Raji (cell line): ENCODE measurements around the gene KRTAP5-4.

Source experiments
- POLR2A ChIP-seq: IDR thresholded peaks from 2 replicates; pipeline ENCODE4 v1.6.1; 2011; ENCODE audit warnings: low read depth, low read length, control low read depth; ENCODE audit not compliant: insufficient read depth

Gene KRTAP5-4

DNA sequence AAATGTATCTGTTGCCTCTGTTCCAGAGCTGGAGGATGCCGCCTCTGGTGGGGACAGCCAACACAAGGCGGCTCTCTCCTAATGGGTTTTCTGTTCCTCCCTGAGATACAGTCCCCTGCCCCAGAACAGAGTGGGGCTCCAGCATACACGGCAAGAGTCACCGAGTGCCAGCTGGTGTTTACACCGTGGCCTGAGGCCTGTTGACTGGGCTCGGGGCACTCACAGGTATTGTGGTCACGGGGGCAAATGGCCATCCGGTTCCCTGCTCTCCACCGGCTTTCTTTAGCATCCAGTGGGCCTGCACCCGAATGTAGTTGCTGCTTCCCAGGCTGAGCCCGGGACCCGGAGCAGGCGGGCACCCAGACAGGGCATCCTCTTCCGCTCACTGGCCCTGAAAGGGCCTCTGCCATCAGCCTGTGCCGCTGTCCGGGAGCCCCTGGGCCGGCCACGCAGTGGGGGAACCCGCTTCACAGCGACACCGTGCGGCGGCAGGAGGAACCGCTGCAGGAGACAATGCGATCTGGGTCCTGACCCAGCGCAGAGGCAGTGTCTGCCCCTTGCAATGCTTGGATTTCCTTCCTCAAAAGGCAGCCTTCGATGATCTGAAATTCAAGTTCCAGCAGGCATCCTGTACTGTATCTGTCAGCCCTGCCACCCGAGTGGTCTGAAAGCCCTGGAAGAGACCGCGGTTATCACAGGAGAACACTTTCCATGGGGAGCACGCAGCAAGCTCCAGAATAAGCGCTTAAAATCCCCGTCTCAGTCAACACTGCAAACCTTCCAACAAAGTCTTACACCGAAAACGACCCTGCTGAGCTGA, 6.8 kb upstream of the KRTAP5-4 start:
- TF ChIP-seq POLR2A, result no peak

DNA sequence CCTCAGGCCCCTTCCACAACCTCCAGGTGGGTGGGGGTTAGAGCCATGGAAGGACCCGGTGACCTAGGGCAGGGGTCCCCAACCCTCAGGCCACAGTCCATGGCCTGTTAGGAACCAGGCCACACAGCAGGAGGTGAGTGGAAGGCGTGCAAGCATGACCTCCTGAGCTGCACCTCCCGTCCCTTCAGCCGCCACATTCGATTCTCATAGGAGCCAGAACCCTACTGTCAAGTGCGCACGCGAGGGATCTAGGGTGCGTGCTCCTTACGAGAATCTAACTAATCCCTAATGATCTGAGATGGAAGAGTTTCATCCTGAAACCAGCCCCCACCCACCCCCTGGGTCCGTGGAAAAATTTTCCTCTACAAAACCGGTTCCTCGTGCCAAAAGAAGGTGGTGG, 3.6 kb upstream of the KRTAP5-4 start:
- TF ChIP-seq POLR2A, result no peak

DNA sequence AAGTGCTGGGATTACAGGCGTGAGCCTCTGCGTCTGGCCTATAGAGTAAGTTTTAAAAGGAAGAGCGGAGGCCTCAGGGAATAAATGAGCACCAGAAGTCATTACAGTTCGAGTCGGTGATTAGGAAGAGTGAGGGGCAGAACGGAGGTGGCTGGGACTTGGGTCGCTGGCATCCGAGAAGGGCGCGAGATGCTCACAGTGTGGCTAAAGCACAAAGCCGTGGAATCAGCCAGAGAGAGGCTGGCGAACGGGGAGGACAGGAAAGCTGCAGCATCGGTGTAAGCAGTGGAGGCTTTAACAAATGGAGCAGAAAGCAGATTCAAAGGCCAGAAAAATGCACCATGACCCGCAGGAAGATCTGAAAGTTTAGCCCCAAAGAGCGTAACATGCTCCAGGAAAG, 2.7 kb upstream of the KRTAP5-4 start:
- TF ChIP-seq POLR2A, result no peak

DNA sequence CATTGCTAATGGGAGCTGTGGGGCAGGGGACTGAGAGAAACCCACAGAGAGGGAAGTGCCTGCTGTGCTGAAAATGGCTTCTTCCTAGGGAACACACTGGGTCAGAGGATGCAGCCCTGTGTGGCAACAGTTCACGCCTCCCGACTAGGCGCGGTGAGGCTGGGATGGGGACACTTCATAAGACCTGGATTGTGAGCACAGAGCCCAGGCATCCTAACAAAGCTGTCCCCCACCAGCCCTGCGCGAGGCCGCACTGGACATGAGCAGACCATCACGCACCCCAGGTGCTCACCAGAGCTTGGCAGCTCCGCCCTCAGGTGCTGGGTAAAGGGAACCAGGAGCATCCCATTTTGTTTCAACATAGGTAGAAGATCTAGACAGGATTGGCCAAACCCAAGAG, 1.8 kb upstream of the KRTAP5-4 start:
- TF ChIP-seq POLR2A, result no peak

DNA sequence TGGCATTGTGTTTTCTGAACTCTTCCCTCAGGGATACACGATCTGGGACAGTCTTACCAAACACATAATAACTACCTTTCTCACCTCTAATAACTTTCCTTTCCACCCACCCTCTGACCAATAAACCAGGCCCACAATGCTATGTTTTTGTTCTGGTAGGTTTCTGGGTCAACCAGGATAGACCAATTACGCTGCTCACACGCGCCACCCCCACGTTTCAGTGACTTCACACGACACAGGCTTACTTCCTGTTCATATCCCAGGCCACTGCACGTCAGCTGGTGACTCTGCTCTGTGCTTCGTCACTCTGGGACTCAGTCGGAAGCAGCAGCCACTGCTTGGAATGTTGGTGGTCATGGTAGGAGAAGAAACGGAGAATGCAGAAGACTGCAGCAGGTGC, 2.5 kb downstream of the KRTAP5-4 start:
- TF ChIP-seq POLR2A, result no peak

DNA sequence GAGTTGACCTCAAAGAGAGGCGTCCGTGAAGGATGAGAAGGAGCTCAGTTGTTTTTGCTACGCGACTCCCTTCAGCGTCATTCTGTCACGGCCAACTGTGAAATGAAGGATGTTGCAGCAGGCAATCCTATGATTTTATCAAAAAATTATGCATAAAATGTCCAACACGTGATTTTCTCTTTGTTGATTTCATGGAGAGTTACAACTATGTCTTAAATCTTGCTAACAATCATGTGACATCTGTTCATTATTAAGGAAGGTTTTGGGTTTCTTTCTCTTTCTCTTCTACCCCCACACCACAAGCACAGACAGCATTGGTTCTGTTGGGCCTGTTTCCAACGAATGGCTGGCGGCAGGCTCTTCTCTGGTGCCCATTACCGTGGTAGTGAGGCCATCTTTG, 3.7 kb downstream of the KRTAP5-4 start:
- TF ChIP-seq POLR2A, result no peak

DNA sequence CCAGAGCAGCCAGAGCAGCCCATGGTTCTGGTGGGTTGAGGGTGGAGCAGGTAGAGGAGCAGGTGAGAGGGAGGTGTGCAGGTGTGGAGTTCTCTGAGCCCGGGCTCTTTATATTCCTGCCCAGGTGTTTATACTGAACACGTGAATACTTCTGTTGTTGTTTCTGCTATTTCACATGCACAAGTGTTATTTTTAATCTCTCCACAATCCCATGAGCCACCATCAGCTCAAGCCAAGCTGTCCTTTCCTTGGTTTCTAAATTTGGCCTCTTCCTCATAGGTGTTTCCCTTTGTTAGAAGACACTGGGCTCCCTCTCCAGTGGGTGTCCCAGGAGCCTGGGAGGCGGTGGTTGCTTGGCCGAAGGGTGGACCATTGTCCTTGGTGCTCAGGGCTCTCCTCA, 13.6 kb downstream of the KRTAP5-4 start, which contains the start of gene KRTAP5-3:
Gene KRTAP5-3, minus strand, starts transcription at position 101 of the 400 bp plus-strand sequence. Its CDS starts 78 bp downstream, at position 23.
- TF ChIP-seq POLR2A, result no peak

DNA sequence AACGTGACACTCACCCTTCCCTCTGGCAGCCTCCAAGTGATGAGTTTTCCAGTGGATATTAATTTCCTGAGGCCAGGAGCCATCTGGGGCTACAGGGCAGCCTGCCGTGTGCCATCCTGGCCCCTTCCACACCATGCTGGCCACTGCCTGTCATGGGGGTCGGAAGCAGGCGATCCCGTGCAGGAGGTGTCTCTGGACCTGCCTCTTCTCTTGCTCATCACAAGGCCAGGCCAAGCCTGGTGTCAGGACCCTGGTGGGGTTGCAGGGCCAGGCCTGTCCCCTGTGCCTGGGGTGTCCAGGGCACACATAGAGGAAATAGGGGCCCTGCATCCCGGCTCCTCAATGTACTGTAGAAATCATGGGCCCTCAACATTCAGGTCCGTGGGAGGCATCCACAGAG, 17.2 kb downstream of the KRTAP5-4 start:
- no peak for TF ChIP-seq POLR2A

DNA sequence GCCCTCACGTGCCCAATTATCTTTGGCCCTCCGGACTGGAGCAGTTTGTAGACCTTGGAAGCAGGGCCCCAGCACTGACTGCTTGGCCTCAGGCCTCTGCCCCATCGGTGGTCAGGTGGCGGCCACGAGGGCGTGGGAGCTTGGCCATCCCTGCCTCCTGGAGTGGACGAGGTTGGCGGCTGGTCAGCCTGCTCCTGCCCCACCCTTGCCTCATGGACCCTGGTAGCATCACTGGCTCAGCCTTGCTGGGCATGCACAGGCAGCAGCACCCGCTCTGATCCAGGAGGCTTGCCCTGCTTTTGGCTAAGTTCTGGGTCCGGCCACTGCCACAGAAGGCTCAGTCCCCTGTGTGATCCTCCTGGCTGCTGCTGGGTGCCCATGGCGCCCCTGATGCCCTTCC, 17.8 kb downstream of the KRTAP5-4 start:
- TF ChIP-seq POLR2A, result no peak

DNA sequence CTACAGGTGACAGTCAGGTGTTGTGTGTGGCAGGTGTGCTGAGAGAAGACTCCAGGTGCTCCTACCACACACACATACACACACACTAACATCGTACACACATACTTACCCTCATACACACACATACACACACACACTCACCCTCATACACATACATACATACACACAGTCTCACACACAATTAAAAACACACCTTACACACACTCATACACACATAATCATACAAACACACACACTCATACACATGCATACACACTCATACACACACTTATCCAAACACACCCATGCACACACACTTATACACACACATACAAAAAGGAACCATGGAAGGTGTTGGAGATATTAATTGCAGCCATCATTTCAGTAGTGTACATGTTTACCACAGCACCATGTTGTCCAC, 18.3 kb downstream of the KRTAP5-4 start:
- no peak for TF ChIP-seq POLR2A

DNA sequence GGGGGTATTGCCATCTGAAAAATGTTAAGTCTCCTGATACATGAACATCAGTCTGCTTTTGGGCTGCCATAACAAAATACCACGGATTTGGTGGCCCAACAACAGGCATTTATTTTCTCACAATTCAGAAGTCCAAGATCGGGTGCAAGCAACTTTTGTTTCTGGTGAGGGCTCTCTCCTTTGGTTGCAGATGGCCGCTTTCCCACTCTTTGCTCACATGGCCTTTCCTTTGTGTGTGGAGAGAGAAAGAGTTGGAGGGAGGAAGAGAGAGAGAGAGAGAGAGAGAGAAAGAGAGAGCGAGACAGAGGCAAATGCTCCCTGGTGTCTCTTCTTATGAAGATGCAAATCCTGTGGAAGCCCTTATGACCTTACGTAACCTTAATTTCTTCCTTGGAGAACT, 21.3 kb downstream of the KRTAP5-4 start:
- no peak for TF ChIP-seq POLR2A

DNA sequence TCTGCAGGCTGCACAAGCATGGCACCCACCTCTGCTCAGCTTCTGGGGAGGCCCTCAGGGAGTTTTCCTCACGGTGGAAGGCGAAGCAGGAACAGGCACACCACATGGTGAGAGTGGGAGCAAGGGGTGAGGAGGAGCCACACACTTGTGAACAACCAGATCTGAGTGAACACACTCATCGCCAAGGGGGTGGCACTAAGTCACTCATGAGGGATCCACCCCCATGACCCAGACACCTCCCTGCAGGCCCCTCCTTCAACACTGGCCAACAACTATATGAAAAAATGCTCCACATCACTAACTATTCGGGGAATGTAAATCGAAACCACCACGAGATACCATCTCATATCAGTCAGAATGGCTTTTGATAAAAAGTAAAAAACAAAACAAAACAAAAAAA, 23.1 kb downstream of the KRTAP5-4 start:
- TF ChIP-seq POLR2A, result no peak

DNA sequence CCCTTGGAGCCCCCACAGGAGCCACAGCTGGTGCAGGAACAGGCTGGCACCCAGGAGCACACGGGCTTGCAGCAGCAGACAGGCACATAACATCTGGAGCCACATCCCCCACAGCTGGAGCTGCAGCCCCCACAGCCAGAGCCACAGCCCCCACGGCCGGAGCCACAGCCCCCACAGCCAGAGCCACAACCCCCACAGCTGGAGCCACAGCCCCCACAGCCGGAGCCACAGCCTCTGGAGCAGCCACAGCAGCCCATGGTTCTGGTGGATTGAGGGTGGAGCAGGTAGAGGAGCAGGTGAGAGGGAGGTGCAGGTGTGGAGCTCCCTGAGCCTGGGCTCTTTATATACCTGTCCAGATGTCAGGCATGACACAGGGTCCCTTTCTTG, 24.0 kb downstream of the KRTAP5-4 start, which contains the start of gene KRTAP5-2:
Gene KRTAP5-2, minus strand, starts transcription at position 301 of the 387 bp plus-strand sequence. Its CDS starts 44 bp downstream, at position 257.
- TF ChIP-seq POLR2A, result no peak

DNA sequence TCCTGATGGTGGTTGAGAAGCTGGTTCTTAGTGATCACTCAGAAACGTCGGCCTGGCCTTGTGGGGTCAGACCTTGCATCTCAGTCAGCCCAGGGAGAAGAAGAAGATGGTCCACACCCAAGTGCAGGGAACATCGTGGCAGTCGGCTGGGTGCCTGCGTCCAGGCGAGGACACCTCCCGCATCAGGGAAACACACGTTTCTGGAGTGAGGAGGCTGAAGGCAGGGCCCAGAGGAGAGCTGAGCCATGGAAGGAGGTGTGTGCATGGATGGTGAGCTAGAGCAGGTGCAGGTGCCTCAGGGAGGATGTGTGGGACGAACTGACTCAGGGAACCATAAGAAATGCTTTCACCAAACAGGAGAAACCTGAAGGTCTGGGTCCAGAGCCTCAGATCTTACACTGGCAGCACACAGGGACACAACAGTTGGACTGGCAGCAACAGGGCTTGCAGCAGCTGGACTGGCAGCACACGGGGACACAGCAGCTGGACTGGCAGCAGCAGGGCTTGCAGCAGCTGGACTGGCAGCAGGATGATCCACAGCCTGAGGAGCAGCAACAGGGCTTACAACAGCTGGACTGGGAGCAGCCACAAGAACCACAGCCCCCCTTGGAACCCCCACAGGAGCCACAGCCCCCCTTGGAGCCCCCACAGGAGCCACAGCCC, 24.5 kb downstream of the KRTAP5-4 start:
- no peak for TF ChIP-seq POLR2A

DNA sequence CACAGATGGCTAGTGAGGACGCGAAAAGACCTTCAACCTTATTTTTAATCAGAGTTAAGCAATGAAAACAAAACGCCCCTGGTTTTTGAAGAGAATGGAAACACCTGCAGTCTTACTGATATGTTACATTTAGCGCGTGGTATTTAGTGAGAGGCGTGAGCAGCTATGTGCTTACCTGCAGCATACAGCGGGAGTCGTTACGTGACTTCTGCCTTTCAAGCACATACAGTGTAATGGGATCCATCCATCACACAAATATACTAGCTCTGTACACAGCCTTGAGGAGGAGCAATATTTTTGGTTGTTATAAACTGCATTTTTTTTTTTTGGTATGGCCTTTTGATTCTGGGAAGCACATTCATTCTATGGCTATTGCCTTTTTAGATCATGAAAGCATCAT, 29.3 kb downstream of the KRTAP5-4 start:
- TF ChIP-seq POLR2A, result no peak

DNA sequence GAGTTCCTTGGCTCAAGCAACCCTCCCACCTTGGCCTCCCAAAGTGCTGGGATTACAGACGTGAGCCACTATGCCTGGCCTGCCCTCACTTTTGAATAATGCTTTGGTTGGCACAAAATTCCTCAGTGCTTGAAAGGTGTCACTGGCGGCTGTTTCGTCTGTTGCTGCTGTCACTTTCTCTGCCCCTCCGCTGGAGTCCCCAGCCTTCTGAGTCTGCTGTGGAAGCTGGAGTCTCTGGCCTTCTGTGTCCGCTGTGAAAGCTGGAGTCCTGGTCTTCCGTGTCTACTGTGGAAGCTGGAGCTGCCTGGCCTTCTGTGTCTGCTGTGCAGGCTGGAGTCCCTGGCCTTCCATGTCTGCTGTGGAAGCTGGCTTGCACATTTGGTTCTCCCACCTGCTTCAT, 31.9 kb downstream of the KRTAP5-4 start:
- no peak for TF ChIP-seq POLR2A
